GM12865 (cell line): ENCODE data around the gene BCL2L12.

ENCODE experiments used
- DNase-seq: peaks from one replicate; pipeline ENCODE4 v3.0.0; 2010; ENCODE audit warnings: low read depth
- H3K4me3 ChIP-seq: 2 replicates; pipeline ENCODE4 v1.5.1; 2011; ENCODE audit warnings: mild to moderate bottlenecking, low read depth, low read length, control low read depth
- TF ChIP-seq, protein P1 (sequence below): IDR thresholded peaks from 2 replicates; pipeline ENCODE4 v1.5.1; 2011; ENCODE audit warnings: low read length, control low read depth, low read depth, inconsistent platforms; ENCODE audit not compliant: insufficient read depth; ENCODE audit errors: missing control alignments

Gene BCL2L12

DNA sequence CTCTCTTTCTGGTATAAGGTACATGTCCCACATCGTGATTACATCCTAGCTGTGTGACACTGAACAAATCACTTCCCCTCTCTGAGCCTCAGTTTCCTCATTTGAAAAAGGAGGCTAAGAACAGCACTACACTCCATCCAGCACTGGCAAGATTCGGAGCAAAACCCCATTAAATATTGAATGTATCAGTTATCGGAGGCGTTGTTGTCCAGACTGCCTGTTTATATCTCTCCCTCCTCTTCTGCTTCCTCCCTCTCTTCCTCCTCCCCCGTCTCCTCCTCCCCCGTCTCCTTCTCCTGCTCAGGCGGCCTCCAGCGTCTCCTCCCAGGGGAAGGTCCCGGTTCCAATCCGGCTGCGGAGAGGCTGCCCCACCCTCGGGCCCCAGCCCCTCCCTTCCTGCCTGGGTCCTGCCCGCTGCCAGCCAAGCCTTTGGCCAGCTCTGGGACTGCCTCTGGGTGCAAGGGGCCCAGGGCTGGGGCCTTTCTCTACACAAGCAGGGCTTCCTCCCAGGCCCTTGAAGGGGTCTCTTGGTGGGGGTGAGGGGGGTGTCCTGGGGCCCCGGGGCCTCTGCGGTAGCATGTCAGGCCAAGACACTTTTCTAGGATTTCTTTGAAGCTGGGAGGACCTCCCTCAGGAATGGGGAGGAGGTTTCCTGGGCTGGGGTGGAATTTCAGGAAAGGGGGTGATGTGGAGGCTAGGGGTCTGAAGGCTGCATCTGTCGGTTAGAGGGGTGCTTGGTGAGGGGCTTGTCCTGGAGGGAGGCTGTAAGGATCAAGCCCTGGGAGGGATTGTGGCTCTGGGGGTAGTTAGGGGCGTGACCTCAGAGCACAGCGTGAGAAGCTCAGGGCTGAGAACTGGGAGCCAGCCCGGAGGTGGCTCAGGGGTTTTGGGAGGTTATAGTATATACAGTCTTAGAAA lies 27.7 kb upstream of the BCL2L12 start:
- no peak for DNase-seq
- TF ChIP-seq, protein P1, sequence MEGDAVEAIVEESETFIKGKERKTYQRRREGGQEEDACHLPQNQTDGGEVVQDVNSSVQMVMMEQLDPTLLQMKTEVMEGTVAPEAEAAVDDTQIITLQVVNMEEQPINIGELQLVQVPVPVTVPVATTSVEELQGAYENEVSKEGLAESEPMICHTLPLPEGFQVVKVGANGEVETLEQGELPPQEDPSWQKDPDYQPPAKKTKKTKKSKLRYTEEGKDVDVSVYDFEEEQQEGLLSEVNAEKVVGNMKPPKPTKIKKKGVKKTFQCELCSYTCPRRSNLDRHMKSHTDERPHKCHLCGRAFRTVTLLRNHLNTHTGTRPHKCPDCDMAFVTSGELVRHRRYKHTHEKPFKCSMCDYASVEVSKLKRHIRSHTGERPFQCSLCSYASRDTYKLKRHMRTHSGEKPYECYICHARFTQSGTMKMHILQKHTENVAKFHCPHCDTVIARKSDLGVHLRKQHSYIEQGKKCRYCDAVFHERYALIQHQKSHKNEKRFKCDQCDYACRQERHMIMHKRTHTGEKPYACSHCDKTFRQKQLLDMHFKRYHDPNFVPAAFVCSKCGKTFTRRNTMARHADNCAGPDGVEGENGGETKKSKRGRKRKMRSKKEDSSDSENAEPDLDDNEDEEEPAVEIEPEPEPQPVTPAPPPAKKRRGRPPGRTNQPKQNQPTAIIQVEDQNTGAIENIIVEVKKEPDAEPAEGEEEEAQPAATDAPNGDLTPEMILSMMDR, result no peak
- no peak overlapping the region for H3K4me3 ChIP-seq

DNA sequence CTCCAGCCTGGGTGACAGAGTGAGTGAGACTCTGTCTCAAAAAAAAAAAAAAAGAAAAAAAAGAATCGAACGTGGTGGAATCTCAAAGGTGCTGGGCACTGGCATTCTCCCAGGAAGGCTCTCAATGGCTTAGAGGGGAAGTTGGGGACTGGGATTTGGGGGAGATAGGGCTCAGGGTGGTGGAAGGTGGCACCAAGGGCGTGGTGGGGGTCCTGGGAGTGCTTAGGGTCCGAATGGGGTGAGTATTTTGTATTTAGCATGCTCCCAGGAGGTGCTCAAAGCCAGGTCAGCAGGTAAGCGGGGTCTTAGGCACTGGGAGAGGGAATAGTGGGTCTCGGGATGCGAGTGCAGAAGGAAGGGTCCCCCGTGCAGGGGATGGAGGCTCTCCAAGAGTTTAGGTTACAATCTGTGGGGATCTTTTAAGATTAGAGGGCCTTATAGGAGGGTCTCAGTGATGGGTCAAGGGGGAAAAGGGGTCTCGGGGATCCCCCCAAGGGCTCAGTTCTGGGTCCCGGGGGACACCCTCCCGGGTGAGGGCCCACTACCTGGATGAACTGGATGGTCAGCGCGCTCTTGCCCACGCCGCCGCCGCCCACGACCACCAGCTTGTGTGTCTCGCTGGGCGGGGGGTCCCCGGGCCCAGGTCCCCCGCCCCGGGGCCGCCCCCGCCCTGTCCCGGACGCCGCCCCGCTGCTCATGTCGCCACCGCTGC lies 26.2 kb upstream of the BCL2L12 start:
- H3K4me3 ChIP-seq, result peak overlapping the region; percentile 57
- DNase-seq, result no peak
- TF ChIP-seq, protein P1, result no peak

DNA sequence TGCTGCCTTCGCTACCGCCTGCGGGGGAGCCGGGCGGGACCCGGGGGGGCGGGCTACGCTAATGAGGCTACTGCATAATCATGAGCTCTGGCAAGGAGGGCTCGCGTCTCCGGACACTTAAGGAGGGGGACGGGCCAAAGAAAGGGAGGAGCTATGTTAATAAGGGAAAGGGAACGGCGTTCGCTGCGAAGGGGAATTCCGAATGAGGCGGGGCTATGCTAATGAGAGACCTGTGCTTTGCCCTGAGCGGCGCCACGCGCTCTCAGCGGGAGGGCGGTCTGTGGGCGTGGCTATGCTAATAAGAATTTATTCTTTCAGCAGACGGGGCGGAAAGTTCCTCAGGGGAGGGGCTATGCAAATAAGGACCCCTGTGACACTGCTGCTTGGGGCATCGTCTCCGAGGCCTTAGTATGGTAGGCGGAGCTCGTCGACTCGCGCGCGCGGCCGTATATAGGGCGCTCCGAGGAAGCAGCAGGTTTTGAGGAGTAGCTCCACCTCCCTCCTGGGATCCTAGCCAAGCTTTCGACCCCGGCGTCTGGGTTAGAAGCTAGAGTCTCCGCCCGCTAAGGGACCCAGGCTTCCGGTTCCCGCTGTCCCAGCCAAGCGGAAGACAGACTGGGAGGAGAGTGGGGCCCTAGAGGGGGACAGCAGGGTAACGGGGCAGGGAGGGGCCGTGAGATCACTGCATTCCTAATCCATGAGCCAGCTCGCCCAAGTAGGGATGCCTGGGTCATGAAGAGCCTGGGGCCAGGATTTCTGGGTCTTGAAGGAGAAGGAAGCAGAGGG lies 25.4 kb upstream of the BCL2L12 start, which contains the start of gene RRAS:
TSS of gene RRAS (minus strand) at position 31 of the 786 bp plus-strand sequence. CDS start 45 bp downstream, outside the sequence.
- DNase-seq, result peak; percentile 100

DNA sequence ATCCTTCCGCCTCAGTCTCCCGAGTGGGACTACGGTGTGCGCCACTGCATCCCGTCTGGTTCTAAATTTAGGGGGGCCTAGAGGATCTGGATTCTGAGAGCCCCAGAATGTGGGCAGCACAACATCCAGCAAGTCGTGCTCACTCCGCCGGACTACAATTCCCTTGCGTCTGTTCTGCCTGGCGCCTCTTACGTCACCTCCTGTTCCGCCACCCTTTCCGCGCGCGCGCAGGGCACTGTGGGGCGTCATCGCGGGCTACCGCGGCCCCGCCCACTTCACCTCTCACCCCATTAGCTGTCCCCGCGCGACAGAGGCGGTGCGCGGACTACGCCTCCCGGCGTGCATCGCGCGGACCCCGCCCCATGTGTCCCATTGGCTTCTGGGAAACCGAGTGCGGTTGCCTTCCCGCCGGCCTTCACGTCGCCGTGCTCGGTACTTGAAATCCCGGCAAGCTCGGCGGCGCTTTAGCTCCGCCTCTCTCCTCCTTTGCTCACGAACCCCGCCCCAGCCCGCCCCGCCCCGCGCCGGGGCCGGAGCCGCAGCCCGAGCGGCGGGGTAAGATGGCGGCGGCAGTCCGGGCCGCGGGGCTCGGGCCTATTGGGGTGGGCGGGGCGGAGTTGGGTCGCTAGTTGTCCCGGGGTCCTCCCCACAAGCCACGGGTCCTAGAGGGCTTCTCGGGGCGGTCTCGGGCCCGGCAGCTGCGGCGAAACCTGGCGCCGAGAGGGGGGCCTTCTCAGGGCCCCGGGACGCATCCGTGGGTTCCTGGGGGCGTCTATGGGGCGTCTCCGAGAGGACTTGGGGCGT lies 23.8 kb upstream of the BCL2L12 start, which contains the start of gene SCAF1:
TSS of gene SCAF1 (plus strand) at position 522 of the 804 bp plus-strand sequence. CDS start 2,818 bp downstream, outside the sequence.
- peak; percentile 100 for DNase-seq
- TF ChIP-seq, protein P1, result no peak
- peak within 1 kb of the TSS; percentile 99 for H3K4me3 ChIP-seq

More for the DNA sequence above, 25.4 kb upstream of the BCL2L12 start, which contains the start of gene RRAS:
- H3K4me3 ChIP-seq, result peak within 1 kb of the TSS; percentile 99
- TF ChIP-seq, protein P1, result no peak

DNA sequence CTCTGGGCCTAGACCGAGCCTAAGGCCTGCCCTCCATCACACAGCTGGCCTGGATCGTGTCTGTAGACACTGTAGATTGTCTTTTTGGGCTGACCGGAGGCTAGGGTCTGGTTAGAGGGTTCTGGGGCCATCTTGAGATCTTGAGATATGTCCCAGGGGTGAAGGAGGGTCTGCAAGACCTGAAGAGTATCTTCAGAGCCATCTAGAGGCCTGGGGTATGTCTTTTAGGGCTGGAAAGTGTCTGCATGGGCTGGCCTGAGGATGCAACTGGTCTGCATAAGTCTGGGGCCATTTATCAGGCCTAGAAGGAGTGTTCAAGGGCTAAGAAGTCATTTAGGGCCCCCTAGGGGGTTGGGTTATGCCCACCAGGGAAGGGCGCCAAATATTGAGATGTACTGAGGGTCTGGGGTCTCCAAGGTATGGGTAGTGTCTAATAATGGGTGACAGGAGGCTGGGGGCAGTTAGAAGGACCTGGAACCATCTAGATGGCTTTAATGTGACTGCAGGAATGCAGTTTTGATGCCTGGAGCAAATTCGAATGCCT lies 23.2 kb upstream of the BCL2L12 start:
- TF ChIP-seq, protein P1, result no peak
- H3K4me3 ChIP-seq, result peak overlapping the region; percentile 77
- DNase-seq, result no peak

DNA sequence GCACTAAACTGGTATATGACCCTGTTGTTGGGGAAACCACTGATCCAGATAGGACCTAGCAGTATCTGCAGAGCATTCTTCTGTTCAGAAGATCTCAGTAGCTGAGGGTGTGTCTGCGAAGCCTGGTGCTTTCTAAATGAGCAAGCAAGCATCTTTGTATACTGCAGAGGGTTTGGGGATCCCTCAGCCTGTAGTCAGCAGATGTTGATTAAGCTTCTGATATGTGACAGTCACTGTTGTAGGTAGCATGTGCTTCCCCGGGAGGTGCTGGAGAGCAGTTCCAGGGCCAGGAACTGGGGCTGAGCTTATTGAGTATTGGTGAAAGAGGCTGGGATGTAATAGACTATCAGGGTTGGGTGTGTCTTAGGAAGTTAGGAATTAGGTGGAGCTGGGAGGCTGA lies 22.3 kb upstream of the BCL2L12 start:
- peak overlapping the region; percentile 77 for H3K4me3 ChIP-seq
- TF ChIP-seq, protein P1, result no peak

More for the DNA sequence above, 22.3 kb upstream of the BCL2L12 start:
- DNase-seq, result peak; percentile 69
